GM20000 (cell line): ENCODE results near the gene MEF2D.

Experiments used
- DNase-seq: peaks from one replicate; pipeline ENCODE4 v3.0.0; 2012; ENCODE audit warnings: low spot score
- CTCF ChIP-seq: IDR thresholded peaks from 2 replicates; pipeline ENCODE4 v1.5.1; 2012; ENCODE audit warnings: mild to moderate bottlenecking, control low read depth; ENCODE audit errors: extremely low read depth, missing control alignments

MEF2D gene

GRCh38 chr1:156533568-156534220 lies 33.1 kb upstream of the MEF2D start:
- DNase-seq = no peak
- TF ChIP-seq CTCF = no peak

GRCh38 chr1:156532374-156532773 lies 31.8 kb upstream of the MEF2D start:
- DNase-seq = no peak
- no peak for TF ChIP-seq CTCF

GRCh38 chr1:156530006-156530405 lies 29.4 kb upstream of the MEF2D start:
- TF ChIP-seq CTCF = no peak
- DNase-seq = no peak

- DNase-seq = no peak
- no peak for TF ChIP-seq CTCF
These were observed 28.4 kb upstream of the MEF2D start for GRCh38 chr1:156528875-156529425.

- TF ChIP-seq CTCF = no peak
- DNase-seq = no peak
These were observed 27.7 kb upstream of the MEF2D start for GRCh38 chr1:156528231-156528630.

- no peak for DNase-seq
- no peak for TF ChIP-seq CTCF
These were observed 27.0 kb upstream of the MEF2D start for GRCh38 chr1:156527584-156527983.

- DNase-seq = no peak
- TF ChIP-seq CTCF = no peak
These were observed 25.4 kb upstream of the MEF2D start for GRCh38 chr1:156525856-156526489.
